Left cardiac atrium (tissue), 4 donors: ENCODE measurements around the gene AP5S1. TPM values are rescaled to one million over a fixed set of nuclear protein-coding genes. Genes with fewer than 3 reads are reported as not detected.
A peak's percentile ranks its signal among the peaks of the same experiment; 100 is the strongest.
"Not testable (repeated sequence)": the region's sequence is repeated elsewhere in the genome, so short reads cannot be mapped to it uniquely, and the experiment has no call there.

Source experiments
- ATAC-seq, 2 donors: fragments of 200-7000 bp; cut with Tn5 transposase; one replicate each; pipeline ENCODE4 v1.9.1; 2020; ENCODE audit warnings: mild to moderate bottlenecking in 2 of 2, moderate library complexity in 2 of 2
- DNase-seq: peaks from one replicate; pipeline ENCODE4 v3.0.0-alpha.2; 2020
- intact Hi-C, 2 donors: fragments of 100-400 bp; cut with DNase I; formaldehyde crosslinking; loops; one replicate each; pipeline versions ENCODE4 v1.14.1 to v1.15.1; 2022 to 2023
- total RNA-seq, 2 donors: library from RNA; stranded (reverse); fragmentation: NEBNext Ultra II Directional; extraction: Animal tissue kit (Norgen Biotek cat#: 25700); gene quantifications; one replicate each; pipeline ENCODE4 v1.2.1, GENCODE V29; 2021
- donor health status: DM: no; HTN: yes; CAD: no.
- donor health status: DM: no; HTN: yes; CAD: no; lungs with severe emphysema.
- donor health status: DM: yes; HTN: yes; CAD: no.
- donor health status: Dilated cardiomyopathy.

Gene AP5S1
- total RNA-seq, 2 donors from 2014 or later = 11.8 to 14.7 TPM

DNA sequence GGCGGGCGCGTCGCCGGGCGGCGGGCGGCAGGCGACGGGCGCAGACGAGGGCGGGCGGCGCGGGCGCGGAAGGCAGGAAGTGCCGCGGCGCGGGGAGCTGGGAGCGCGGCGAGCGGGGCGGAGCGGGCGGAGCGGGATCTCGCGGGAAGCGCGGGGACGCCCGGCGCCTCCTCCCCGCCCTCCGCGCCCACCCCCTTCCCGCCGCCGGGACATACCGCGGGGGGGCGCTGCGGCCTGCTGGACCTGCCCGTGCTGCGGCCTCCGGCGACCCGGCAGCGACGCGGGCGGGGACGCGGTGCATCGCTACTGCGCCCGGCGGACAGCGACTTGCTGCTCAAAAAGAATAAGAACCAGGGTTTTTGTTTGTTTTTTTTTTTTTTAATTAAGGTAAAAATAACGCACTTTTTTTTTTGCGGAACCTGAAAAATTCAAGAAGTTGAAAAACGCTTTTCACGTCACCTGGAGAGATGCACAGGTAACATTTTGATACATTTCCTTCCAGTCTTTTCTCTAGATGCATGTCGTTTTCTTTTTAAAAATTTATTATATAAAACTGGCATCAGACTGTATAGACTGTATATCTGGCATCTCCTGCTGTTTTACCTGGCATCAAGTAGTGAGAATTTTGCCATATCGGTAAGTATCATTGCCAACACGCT is 33.6 kb upstream of the AP5S1 start, which contains the start of gene CENPB:
CENPB (minus strand) TSS at position 76 of the 659 bp plus-strand sequence. CDS start 257 bp downstream, outside the sequence.
- peak; percentile 91 for DNase-seq
- intact Hi-C loops = loop anchor here in 1 of 2 donors (1.0 to 10.0 kb wide), 2 partner anchors 34 to 58 kb away; partner anchors contain the start of genes AP5S1 and MAVS
- ATAC-seq = peak; percentile 91 to 93

DNA sequence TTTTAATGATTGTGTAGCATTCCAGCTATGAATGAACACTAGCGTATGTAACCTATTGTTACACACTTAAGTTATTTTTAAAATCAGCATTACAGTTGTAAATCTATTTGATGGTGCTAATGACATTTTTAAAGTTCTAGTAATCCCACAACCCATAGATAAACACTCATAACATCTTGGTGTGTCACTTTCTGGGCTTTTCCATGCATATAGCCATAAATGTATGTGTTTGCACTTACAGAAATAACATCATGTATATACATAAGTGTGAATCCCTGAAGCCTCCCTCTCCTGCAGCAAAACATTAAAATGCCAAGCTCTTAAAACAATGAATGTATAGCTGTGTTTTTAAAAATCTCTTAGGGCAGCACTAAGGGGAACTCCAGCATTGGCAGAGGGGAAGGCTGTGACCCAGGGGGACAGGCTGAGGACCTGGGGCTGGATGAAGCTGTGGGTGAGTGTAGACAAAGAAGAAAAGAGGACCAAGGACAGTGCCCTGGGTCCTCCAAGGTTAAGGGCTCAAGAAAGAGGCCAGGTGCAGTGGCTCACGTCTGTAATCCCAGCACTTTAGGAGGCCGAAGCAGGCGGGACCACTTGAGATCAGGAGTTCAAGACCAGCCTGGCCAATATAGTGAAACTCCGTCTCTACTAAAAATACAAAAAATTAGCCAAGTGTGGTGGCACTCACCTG is 32.9 kb upstream of the AP5S1 start:
- intact Hi-C loops = loop anchor here in 1 of 2 donors (10.0 kb wide), 1 partner anchor 57 kb away; the partner anchor contains the start of gene MAVS
- DNase-seq (no peak), ATAC-seq (no peak)

DNA sequence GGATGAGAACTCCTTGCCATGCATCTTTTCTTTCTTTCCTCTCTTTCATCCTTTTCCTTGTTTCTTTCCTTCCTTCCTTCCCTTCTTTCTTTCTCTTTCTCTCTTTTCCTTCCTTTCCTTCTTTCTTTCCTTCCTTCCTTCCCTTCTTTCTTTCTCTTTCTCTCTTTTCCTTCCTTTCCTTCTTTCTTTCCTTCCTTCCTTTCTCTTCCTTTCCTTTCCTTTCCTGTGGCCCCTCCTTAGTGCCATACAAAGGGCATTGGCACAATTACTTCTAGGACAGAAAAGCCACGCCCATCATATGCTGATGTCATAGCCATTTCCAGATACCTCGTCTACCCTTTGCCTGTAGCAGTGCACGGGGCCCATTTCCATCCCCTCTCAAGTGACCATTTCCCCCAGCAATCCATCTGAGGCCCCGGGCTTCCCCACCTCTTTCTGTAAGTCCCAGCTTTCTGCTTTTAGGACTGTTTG is 31.6 kb upstream of the AP5S1 start:
- no peak for ATAC-seq
- intact Hi-C loops = loop anchor here in 1 of 2 donors (10.0 kb wide), 1 partner anchor 56 kb away; the partner anchor contains the start of gene MAVS
- peak; percentile 15 for DNase-seq

DNA sequence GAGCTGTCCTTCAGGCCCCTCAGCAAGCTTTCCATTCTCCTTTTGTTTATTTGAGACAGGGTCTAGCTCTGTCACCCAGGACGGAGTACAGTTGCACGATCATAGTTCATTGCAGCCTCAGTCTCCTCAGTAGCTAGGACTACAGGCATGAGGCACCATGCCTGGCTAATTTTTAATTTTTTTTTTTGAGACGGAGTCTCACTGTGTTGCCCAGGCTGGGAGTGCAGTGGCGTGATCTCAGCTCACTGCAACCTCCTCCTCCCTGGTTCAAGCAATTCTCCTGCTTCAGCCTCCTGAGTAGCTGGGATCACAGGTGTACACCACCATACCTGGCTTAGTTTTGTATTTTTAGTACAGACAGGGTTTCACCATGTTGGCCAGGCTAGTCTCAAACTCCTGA is 31.1 kb upstream of the AP5S1 start:
- intact Hi-C loops = loop anchor here in 1 of 2 donors (10.0 kb wide), 1 partner anchor 56 kb away; the partner anchor contains the start of gene MAVS
- ATAC-seq, DNase-seq: not testable (repeated sequence)

GRCh38 chr20:3794168-3794567 is 26.2 kb upstream of the AP5S1 start:
- DNase-seq, ATAC-seq, intact Hi-C loops: not testable (repeated sequence)

DNA sequence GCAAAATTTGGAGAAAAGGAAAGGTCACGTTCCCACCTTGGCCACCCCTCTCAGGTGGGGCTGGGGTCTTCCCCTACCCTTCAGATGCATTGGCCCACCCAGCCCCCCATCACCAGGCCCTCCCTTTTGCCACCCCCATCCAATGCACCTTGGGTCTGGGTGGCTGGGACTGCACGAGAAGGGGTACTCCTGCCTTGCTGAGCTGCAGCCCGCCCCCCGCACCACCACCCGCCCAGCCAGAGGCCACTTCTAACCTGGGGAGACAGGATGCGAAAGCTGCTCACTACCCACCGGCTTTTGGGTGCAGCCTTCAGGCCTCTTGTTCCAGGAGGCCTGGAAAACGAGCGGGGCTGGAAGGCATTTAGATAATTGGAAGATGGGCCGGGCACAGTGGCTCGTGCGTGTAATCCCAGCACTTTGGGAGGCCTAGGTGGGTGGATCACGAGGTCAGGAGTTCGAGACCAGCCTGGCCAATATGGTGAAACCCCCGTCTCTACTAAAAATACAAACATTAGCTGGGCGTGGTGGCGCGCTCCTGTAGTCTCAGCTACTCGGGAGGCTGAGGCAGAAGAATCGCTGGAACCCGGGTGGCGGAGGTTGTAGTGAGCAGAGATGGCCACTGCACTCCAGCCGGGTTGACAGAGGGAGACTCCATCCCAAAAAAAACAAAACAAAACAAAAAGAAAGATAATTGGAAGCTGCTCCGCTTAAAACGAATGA is 25.5 kb upstream of the AP5S1 start:
- intact Hi-C loops = no loop called here
- ATAC-seq = no peak
- no peak for DNase-seq

DNA sequence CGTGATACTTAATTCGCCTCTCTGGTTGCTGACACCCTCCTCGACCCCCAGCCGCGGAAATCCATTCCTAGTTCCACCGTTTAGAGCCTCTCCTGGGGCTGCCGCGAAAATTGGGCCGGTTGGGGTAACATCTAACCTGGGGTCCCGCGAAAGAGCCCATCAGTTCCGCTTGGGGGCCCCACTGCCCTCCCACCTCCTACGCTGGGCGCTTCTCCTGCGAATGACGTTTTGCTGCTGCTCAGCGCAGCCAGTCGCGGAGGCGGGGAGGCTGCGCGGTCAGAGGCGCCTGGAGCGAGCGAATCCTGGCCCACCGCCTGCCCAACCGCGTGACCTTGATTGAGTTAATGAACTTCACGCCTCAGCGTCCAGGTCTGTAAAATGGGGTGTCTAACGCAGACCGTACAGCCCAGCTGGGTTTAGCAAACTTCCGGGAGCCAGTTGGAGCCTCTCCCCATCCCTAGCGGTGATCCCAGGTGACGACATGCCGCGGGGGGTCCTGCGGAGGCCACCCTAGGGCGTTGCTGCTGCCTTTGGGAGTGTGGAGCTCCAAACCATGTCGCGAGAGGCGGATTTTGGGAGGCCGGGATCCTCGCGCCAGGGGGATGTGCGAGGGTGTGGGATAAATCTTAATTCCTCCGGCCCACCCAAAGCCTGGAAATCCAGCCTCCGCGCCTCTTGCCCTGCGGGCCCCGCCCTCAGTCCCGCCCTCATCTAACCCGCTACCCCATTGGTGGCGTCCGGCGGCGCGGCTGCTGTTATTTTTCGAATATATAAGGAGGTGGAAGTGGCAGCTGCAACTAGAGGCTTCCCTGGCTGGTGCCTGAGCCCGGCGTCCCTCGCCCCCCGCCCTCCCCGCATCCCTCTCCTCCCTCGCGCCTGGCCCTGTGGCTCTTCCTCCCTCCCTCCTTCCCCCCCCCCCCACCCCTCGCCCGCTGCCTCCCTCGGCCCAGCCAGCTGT is 24.6 kb upstream of the AP5S1 start, which contains the start of gene CDC25B:
CDC25B (plus strand) TSS at position 800 of the 958 bp plus-strand sequence. CDS start 222 bp downstream, outside the sequence.
- intact Hi-C loops = no loop called here
- DNase-seq = peak; percentile 97
- ATAC-seq = peak; percentile 96 to 97

- ATAC-seq = no peak
- DNase-seq = no peak
- intact Hi-C loops = no loop called here
Measured at GRCh38 chr20:3796477-3797225, 23.7 kb upstream of the AP5S1 start.

- no peak for ATAC-seq
- DNase-seq = no peak
- intact Hi-C loops = no loop called here
Measured at GRCh38 chr20:3797226-3797545, 23.2 kb upstream of the AP5S1 start.

DNA sequence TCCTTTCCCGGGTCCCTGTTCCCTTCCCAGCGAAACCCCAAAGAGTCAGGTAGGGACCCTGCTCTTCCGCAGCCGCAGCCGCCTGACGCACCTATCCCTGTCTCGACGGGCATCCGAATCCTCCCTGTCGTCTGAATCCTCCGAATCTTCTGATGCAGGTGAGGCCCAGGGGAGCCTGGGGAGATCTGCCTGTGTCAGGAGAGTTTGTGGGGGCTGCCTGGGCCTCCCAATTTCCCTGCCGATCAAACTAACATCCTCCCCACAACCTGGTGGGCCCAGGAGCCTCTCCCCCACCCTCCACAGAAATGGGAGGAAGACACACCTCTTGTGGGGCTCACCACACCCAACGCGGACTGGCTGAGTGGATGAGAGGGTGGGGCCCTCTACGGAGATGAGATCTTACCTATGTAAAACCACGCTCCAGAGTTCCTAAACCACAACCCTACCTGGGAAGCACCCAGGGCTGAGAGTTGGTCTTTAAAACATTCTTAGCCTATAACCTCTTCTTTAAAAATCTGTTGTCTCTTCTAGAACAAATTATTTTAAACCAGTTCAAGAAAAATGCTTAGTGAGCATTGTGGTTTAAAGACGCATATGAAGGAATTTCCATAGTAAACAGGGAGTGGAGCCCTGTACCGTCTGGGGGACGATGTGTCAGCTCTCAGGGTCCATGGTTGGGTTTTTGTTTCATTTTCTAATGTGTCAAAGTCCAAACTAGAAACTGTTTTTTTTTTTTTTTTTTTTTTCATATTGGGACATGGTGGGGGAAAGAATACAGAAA is 22.6 kb upstream of the AP5S1 start:
- intact Hi-C loops = no loop called here
- ATAC-seq = no peak
- DNase-seq = no peak

GRCh38 chr20:3798373-3798768 is 22.0 kb upstream of the AP5S1 start:
- intact Hi-C loops = no loop called here
- DNase-seq (no peak), ATAC-seq (no peak)

GRCh38 chr20:3798908-3799248 is 21.5 kb upstream of the AP5S1 start:
- intact Hi-C loops = no loop called here
- DNase-seq (no peak), ATAC-seq (no peak)

DNA sequence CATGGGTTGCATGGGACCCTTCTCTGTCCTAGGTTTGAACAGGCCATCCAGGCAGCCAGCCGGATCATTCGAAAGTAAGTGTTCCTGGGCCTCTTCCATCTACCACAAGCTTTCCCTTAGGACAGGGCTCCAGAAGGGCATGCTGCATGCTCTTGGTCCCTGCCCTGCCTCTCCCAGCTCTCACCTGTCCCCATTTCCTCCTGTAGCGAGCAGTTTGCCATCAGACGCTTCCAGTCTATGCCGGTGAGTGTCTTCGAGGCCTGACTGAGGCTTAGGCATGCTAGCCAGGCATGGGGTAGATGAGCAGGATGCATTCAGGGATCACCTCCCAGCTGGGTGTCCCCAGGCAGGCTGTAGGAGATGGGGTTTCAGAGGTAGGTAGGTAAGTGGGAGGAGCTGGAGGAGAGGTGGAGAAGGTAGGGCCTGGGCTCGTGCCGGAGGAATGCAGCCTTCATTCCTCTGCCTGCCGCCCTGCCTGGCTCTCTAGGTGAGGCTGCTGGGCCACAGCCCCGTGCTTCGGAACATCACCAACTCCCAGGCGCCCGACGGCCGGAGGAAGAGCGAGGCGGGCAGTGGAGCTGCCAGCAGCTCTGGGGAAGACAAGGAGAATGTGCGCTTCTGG is 20.0 kb upstream of the AP5S1 start:
- DNase-seq = peak; percentile 14
- intact Hi-C loops = no loop called here
- no peak for ATAC-seq

GRCh38 chr20:3800878-3801260 is 19.5 kb upstream of the AP5S1 start:
- DNase-seq (peak; percentile 14), ATAC-seq (no peak)
- intact Hi-C loops = no loop called here

- no peak for ATAC-seq
- intact Hi-C loops = no loop called here
- DNase-seq = no peak
Measured at GRCh38 chr20:3801299-3801698, 19.0 kb upstream of the AP5S1 start.

- ATAC-seq (no peak), DNase-seq (no peak)
- intact Hi-C loops = no loop called here
Measured at GRCh38 chr20:3801846-3802245, 18.5 kb upstream of the AP5S1 start.
